Stimulated activated effector memory CD8-positive, alpha-beta T cell treated with anti-CD3 and anti-CD28 coated beads, Interleukin-12 subunit alpha, Interleukin-12 subunit beta, amount 100 ng/mL, for 72 hours (primary cell): ENCODE data around the gene PRKCQ.
A peak's percentile ranks its signal among the peaks of the same experiment; 100 is the strongest.

Source experiments
- ATAC-seq: fragments of 150-1000 bp; cut with Tn5 transposase; 2 replicates; pipeline ENCODE4 v1.10.0; 2021
- DNase-seq, 2 donors: peaks; one replicate each; pipeline ENCODE4 v3.0.0; 2021 to 2022; ENCODE audit warnings: low spot score in 2 of 2
- H3K27ac Mint-ChIP-seq: one replicate; pipeline ENCODE4 v1.8.0; 2022; ENCODE audit warnings: mild to moderate bottlenecking, mixed read lengths
- H3K36me3 Mint-ChIP-seq: one replicate; pipeline ENCODE4 v1.8.0; 2022; ENCODE audit warnings: mild to moderate bottlenecking, mixed read lengths
- H3K4me1 Mint-ChIP-seq: one replicate; pipeline ENCODE4 v1.8.0; 2022; ENCODE audit warnings: mixed read lengths
- H3K4me3 Mint-ChIP-seq: one replicate; pipeline ENCODE4 v1.8.0; 2022; ENCODE audit warnings: mild to moderate bottlenecking, mixed read lengths
- H3K9me3 Mint-ChIP-seq: one replicate; pipeline ENCODE4 v1.8.0; 2022; ENCODE audit warnings: mixed read lengths

The PRKCQ gene

DNA sequence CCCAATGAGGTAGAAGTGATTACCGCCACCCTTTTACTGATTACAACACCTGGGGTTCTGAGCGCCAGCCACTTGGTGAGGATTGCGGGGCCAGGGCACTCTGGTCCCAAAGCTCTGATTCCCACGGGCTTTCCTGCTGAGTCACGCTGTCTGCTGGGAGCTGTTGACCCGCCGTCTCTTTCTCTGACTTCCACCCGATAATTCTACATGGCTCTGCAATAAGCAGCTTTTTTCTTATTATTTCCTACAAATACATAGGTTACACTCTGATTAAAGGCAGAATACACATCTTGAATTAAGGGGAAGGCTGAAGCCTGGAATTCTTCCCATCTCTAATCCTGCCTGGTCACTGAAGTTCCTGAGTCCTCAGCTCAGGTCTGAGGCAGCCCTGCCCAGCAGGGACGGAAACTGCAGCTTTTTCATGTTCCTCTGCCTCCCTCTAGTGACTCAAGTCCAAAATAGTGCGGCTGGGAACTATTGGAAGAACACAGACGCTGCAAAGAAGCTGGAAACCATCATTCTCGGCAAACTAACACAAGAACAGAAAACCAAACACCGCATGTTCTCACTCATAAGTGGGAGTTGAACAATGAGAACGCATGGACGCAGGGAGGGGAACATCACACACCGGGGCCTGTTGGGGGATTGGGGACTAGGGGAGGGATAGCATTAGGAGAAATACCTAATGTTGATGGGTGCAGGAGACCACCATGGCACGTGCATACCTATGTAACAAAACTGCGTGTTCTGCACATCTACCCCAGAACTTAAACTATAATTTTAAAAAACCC is 178.3 kb downstream of the PRKCQ start:
- DNase-seq (peak; percentile 28 to 71), ATAC-seq (peak; percentile 89)
- peaks cover 8% of the 10 kb centered on the region for H3K36me3 Mint-ChIP-seq
- peak overlapping the region; percentile 34 for H3K4me3 Mint-ChIP-seq
- peak overlapping the region; percentile 48 for H3K27ac Mint-ChIP-seq
- no peaks in the 10 kb centered on the region for H3K9me3 Mint-ChIP-seq
- peaks cover 22% of the 10 kb centered on the region for H3K4me1 Mint-ChIP-seq

DNA sequence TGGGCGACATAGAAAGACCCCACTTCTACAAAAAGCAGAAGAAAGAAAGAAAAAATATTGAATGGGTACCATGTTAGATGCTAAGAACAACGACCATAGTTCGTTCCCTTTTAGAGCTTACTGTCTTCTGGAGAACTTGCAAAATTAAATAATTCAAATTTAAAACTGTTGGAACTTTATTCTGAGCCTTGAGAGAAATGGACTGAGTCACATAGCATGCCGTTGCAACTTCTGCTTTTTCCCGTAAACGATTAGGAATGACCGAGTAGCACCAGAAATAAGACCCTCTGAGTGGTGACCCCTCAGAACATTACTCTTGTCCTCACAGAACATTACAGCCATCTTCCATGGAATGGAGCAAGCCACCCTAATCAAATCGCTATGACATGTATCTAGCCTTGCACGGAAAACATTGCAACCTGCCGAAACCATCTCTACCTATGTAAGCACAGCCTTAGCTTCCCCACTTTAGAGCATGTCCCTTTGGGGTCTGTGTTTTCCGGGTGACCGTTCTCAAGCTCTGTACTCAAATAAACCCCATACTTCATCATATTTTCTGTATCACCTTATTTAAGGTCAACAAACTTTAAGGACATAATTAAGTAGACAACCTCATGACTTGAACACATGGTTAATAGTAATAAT is 179.1 kb downstream of the PRKCQ start:
- no peak overlapping the region for H3K27ac Mint-ChIP-seq
- no peak overlapping the region for H3K4me3 Mint-ChIP-seq
- no peaks in the 10 kb centered on the region for H3K9me3 Mint-ChIP-seq
- ATAC-seq: no peak
- DNase-seq: no peak
- peaks cover 8% of the 10 kb centered on the region for H3K36me3 Mint-ChIP-seq
- H3K4me1 Mint-ChIP-seq: peaks cover 17% of the 10 kb centered on the region

DNA sequence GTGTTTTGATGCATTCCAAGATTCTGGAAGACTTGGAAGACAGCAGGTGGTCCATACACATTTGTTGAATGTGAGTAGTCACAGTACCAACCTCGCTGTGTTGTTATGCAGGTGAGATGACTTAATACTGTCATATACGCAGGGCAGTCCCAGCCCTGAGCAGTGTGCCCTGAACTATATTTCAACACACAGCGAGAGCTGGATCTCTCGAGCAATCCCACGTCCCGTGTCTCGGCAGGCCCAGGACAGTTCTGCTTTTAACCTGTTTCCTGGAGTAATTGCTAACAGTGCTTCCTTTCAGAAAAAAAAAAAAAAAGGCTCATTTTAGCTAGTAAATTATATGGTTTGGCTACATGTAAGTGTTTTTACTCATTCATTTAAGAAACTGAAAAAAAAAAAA is 179.7 kb downstream of the PRKCQ start:
- peaks cover 8% of the 10 kb centered on the region for H3K36me3 Mint-ChIP-seq
- peaks cover 17% of the 10 kb centered on the region for H3K4me1 Mint-ChIP-seq
- DNase-seq (no peak), ATAC-seq (no peak)
- no peaks in the 10 kb centered on the region for H3K9me3 Mint-ChIP-seq
- H3K4me3 Mint-ChIP-seq: no peak overlapping the region
- H3K27ac Mint-ChIP-seq: no peak overlapping the region

DNA sequence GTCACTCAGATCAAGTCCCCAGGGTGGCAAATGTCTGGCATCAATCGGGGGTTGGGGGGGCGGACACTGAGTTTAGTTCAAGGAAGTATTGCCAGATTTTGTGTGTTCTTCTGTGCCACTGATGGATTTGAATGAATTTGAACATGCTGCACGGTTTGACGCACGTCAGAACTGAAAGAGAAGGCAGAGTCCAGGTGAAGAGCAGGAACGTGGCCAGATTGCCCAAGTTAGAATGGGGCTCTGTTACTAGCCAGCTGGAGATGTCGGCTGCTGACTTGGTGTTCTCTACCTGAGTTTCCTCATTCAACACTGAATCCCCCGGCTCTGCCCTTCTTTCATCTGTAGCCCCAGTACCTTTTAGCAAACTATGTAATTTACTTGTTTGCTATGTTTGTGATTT is 180.2 kb downstream of the PRKCQ start:
- no peak for DNase-seq
- no peak overlapping the region for H3K4me3 Mint-ChIP-seq
- ATAC-seq: no peak
- peak overlapping the region; percentile 63 for H3K27ac Mint-ChIP-seq
- no peaks in the 10 kb centered on the region for H3K9me3 Mint-ChIP-seq
- H3K4me1 Mint-ChIP-seq: peaks cover 17% of the 10 kb centered on the region
- peaks cover 8% of the 10 kb centered on the region for H3K36me3 Mint-ChIP-seq

DNA sequence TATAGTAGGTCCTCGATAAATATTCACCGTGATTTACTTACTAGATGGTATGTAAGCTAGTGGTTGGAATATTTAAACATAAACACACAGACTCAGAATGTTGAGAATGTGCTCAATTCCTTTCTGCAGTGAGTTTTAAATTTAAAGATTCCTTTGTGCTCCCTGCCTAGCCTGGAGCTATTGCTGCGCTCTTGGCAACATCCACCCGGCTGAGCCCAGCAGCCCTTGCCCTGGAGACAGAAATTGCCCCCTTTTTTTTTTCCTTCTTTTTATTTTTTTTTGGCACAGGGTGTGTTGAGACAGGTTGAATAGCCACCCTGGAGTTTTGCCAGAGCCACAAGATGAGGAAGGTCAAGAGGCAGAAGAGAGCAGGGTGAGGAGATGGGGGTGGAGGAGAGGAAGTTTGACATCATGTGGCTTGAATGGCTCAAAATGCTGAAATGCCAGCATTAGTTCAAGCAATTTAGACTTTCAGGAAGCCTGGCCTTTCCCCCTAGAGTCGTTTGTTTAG is 180.8 kb downstream of the PRKCQ start:
- peaks cover 17% of the 10 kb centered on the region for H3K4me1 Mint-ChIP-seq
- ATAC-seq (no peak), DNase-seq (no peak)
- H3K4me3 Mint-ChIP-seq: no peak overlapping the region
- H3K36me3 Mint-ChIP-seq: peaks cover 8% of the 10 kb centered on the region
- H3K27ac Mint-ChIP-seq: peak overlapping the region; percentile 63
- no peaks in the 10 kb centered on the region for H3K9me3 Mint-ChIP-seq

DNA sequence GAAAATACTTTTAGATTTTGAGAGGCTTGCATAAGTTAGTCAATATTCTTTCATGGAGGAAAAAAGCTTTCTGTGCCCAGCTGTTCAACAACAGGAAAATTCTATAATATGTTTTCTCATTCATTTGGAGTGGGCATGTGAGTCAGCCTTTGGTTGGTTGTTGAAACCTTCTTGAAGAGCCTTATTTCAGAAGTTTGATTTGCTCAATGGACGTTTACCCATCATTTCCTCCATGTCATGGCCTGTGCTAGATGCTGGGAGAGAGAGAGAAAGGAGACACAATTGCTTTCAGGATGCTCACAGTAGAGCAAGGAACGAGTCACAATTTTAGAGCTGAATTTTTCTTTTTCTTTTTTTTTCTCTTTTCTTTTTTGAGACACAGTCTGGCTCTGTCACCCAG is 181.7 kb downstream of the PRKCQ start:
- no peaks in the 10 kb centered on the region for H3K9me3 Mint-ChIP-seq
- no peak overlapping the region for H3K4me3 Mint-ChIP-seq
- peaks cover 8% of the 10 kb centered on the region for H3K36me3 Mint-ChIP-seq
- H3K27ac Mint-ChIP-seq: no peak overlapping the region
- peaks cover 17% of the 10 kb centered on the region for H3K4me1 Mint-ChIP-seq
- DNase-seq (no peak), ATAC-seq (no peak)

DNA sequence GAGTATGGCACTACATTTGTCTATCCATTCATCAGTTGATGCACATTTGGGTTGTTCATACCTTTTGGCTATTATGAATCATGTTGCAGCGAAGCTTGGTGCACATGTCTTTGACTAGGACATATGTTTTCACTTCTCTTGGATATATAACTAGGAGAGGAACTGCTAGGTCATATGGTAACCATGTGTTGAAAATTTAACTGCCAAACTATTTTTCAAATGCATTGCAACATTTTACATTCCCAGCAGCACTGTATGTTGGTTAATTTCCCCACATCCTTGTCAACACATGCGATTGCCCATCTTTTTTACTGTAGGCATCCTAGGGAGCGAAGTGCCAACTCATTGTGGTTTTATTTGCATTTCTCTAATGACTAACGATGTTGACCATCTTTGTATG is 183.4 kb downstream of the PRKCQ start:
- H3K36me3 Mint-ChIP-seq: peaks cover 3% of the 10 kb centered on the region
- H3K4me1 Mint-ChIP-seq: peaks cover 3% of the 10 kb centered on the region
- no peaks in the 10 kb centered on the region for H3K9me3 Mint-ChIP-seq
- no peak overlapping the region for H3K27ac Mint-ChIP-seq
- H3K4me3 Mint-ChIP-seq: no peak overlapping the region
- ATAC-seq: no peak
- DNase-seq: no peak

DNA sequence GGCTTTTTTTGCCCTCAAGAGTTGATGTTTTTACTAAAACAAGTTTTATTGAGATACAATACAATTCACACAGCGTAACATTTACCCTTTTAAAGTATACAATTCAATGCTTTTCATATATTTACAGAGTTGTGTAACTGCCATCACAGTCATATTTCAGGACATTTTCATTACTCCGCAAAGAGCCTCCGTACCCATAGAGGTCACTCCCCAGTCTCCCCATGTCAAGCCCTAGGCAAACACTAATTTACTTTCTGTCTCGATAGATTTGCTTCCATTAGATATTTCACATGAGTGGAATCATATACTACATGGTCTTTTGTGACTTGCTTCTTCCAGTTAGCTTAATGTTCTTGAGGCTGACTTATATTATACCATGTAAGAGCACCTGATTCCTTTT is 183.8 kb downstream of the PRKCQ start:
- ATAC-seq (no peak), DNase-seq (no peak)
- Mint-ChIP-seq H3K36me3 (no peaks in the 10 kb centered on the region), H3K4me1 (no peaks in the 10 kb centered on the region), H3K27ac (no peak overlapping the region), H3K9me3 (no peaks in the 10 kb centered on the region), H3K4me3 (no peak overlapping the region)

DNA sequence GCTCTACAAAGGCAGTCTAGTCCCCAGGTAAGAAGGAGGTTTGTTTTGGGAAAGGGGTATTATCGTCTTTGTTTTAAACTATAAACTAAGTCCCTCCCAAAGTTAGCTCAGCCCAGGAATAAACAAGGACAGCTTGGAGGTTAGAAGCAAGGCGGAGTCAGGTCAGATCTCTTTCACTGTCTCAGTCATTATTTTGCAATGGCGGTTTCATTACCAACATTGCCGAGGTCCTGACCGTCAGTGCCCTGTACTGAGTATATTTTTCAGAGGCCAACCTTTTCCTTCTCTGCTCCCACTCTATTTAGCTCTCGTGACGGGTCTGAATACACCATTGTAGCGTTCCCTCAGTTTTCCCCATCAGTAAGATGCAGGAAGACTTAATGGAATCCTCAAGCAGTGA is 184.5 kb downstream of the PRKCQ start:
- Mint-ChIP-seq H3K9me3 (peaks cover under 1% of the 10 kb centered on the region), H3K27ac (no peak overlapping the region), H3K4me1 (no peaks in the 10 kb centered on the region), H3K4me3 (no peak overlapping the region), H3K36me3 (no peaks in the 10 kb centered on the region)
- DNase-seq (no peak), ATAC-seq (no peak)

DNA sequence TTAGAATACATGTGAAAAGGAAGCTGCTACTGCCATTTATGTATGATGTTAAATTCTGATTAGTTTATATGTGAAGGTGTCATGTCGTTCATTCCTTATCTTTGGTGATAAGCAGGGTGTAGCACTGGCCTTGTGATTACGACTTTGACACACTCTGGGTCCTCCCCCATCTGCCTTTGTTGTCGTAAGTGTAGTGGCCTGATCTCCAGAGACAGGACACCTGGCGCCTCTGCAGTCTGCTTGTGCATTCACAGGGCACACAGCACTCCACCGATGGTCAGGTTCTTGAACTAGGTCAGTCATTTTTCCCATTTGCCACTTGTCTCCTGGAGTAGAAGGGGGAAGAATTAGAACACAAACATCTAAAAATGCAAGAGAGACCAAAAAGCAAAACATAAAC is 186.0 kb downstream of the PRKCQ start:
- H3K4me3 Mint-ChIP-seq: no peak overlapping the region
- no peaks in the 10 kb centered on the region for H3K4me1 Mint-ChIP-seq
- ATAC-seq (no peak), DNase-seq (no peak)
- no peaks in the 10 kb centered on the region for H3K36me3 Mint-ChIP-seq
- no peak overlapping the region for H3K27ac Mint-ChIP-seq
- H3K9me3 Mint-ChIP-seq: peaks cover 12% of the 10 kb centered on the region

DNA sequence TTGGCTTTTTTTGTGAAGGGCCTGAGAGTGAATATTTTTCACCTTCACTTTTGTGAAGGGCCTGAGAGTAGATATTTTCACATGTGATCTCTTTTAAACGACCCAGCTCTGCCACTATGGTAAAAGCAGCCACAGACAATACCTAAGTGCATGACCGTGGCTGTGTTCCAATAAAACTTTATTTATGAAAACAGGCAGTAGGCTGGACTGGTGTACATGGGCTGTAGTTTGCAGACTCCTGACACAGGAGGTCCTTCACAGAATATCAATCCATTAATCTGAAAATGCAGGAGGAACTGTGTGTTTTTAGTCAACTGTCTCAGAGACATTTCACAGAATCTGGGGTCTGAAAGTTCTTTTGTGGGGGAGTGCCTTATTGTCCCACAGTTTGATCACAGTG is 186.9 kb downstream of the PRKCQ start:
- no peak overlapping the region for H3K4me3 Mint-ChIP-seq
- H3K9me3 Mint-ChIP-seq: peaks cover 12% of the 10 kb centered on the region
- no peaks in the 10 kb centered on the region for H3K36me3 Mint-ChIP-seq
- H3K4me1 Mint-ChIP-seq: no peaks in the 10 kb centered on the region
- ATAC-seq (no peak), DNase-seq (no peak)
- no peak overlapping the region for H3K27ac Mint-ChIP-seq

DNA sequence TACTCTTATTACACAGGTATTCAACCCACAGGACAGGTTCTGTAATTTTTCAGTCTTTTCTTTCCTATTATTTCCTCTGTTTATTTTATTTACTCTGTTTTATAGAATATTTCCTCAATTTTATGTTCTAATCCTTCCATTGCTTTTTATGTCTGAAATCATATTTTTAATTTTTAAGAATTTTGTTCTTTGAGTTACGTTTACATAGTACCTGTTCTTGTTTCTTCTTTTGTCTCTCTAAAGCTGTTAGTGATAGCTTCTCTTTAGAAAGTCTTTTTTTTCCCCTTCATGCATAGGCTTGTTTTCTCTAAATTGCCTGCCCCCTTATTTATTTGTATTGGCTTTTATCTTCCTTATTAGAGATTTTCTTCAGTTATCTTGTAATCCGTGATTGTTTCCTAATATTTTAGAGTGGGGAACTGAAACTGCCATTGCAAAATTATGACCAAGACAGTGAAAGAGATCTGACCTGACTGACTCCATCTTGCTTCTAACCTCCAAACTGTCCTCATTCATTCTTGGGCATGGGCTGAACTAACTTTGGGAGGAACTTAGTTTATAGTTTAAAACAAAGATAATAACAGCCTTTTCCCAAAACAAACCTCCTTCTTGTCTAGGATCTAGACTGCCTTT is 189.7 kb downstream of the PRKCQ start:
- no peak overlapping the region for H3K27ac Mint-ChIP-seq
- no peak for ATAC-seq
- no peak for DNase-seq
- H3K9me3 Mint-ChIP-seq: peaks cover 12% of the 10 kb centered on the region
- peaks cover 4% of the 10 kb centered on the region for H3K4me1 Mint-ChIP-seq
- no peak overlapping the region for H3K4me3 Mint-ChIP-seq
- no peaks in the 10 kb centered on the region for H3K36me3 Mint-ChIP-seq

DNA sequence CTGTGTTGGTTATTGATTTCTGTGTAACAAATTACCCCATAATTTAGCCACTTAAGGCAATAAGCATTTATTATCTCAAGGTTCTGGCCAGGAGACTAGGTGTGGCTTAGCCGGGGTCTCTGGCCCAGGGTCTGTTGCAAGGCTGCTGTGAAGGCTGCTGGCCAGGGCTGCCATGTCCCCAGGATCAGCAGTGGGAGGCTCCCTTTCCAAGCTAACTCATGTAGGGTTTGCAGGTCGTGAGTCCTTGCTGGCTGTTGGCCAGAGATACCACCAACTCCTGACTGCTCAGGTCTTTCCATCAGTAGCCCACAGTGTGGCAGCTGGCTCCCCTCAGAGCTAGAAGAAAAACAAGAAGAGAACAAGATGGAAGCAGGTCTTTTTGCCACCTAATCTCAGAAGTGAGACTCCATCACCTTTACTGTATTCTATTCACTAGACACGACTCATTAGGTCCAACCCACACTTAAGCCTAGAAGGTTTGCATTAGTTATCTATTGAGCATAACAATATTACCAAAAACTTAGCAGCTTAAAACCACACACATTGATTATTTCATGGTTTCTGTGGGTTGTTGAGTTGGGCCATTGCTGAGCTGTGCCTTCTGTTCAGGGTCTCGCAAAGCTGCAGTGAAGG is 191.7 kb downstream of the PRKCQ start:
- Mint-ChIP-seq H3K36me3 (no peaks in the 10 kb centered on the region), H3K9me3 (peaks cover 12% of the 10 kb centered on the region), H3K4me1 (peaks cover 4% of the 10 kb centered on the region), H3K4me3 (no peak overlapping the region), H3K27ac (no peak overlapping the region)
- ATAC-seq: peak; percentile 76
- no peak for DNase-seq

DNA sequence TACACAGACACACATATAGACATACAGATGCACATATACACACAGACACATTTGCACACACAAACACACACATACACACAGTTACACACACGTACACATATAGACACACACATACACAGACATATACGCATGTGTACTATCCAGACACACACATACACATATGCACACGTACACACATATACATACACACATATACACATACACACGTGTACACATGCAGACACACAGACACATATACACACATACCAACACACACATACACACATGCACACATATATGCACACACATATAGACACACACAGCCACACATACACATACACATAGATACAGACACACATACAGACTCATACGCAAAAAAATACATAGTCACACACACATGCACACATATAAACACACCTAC is 193.1 kb downstream of the PRKCQ start:
- Mint-ChIP-seq H3K36me3 (no peaks in the 10 kb centered on the region), H3K4me3 (no peak overlapping the region), H3K27ac (no peak overlapping the region), H3K4me1 (peaks cover 13% of the 10 kb centered on the region), H3K9me3 (peaks cover 12% of the 10 kb centered on the region)
- DNase-seq (no peak), ATAC-seq (no peak)

DNA sequence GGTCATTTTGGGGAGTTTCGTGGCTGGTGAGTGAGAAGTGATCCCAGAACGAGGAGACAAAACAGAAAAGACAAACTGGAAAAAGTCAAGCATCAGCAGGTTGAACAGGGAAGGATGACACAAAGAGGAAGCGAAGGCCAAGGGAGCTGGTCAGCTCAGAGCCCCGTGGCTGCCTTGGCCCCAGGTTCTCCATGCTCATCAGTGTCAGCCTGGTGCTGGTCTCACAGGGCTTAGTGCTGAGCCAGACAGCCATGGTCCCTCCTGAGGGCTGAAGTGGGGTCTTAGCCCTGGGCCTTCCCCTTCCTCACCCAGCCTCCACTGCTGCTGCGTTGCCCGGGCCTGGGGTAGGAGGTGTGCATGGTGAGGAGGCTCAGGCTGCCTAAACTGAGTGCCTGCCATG is 193.7 kb downstream of the PRKCQ start:
- DNase-seq (no peak), ATAC-seq (peak; percentile 11)
- peaks cover 16% of the 10 kb centered on the region for H3K4me1 Mint-ChIP-seq
- no peak overlapping the region for H3K4me3 Mint-ChIP-seq
- H3K9me3 Mint-ChIP-seq: peaks cover 12% of the 10 kb centered on the region
- H3K27ac Mint-ChIP-seq: no peak overlapping the region
- H3K36me3 Mint-ChIP-seq: no peaks in the 10 kb centered on the region
